Keratinocyte (primary cell): Measurements from ENCODE around the gene ARID3C. TPM values are rescaled to one million over a fixed set of nuclear protein-coding genes. Genes with fewer than 3 reads are reported as not detected.

Experiments used
- DNase-seq: peaks from one replicate; pipeline ENCODE4 v3.0.0-alpha.2; 2011; ENCODE audit warnings: low read depth, missing footprints, low spot score
- FAIRE-seq: peaks from 2 replicates; lab custom pipeline; 2011; peaks lifted over from hg19 to GRCh38; lab: Jason Lieb, UNC
- H2AFZ ChIP-seq: 2 replicates; pipeline ENCODE4 v1.6.0; 2012; ENCODE audit warnings: low read length, control low read depth, inconsistent platforms; ENCODE audit not compliant: control insufficient read depth
- H3K27ac ChIP-seq: 2 replicates; pipeline ENCODE4 v1.5.1; 2011; ENCODE audit warnings: low read length; ENCODE audit not compliant: control insufficient read depth, insufficient read depth
- H3K27me3 ChIP-seq: 3 replicates; pipeline ENCODE4 v1.6.0; 2011; ENCODE audit warnings: low read length; ENCODE audit not compliant: control insufficient read depth, insufficient read depth; ENCODE audit errors: extremely low read depth
- H3K36me3 ChIP-seq, 2 experiments: 2 replicates in 1 of 2; 3 replicates in 1 of 2; pipeline ENCODE4 v1.5.1; 2011; ENCODE audit warnings: low read length in 2 of 2, mild to moderate bottlenecking in 1 of 2; ENCODE audit not compliant: control insufficient read depth in 2 of 2, insufficient read depth in 2 of 2; ENCODE audit errors: extremely low read depth in 1 of 2
- H3K4me1 ChIP-seq: 3 replicates; pipeline ENCODE4 v1.5.1; 2011; ENCODE audit warnings: low read length; ENCODE audit not compliant: control insufficient read depth, insufficient read depth; ENCODE audit errors: extremely low read depth
- H3K4me2 ChIP-seq: 3 replicates; pipeline ENCODE4 v1.6.0; 2011; ENCODE audit warnings: low read depth, low read length; ENCODE audit not compliant: control insufficient read depth, insufficient read depth; ENCODE audit errors: extremely low read depth
- H3K4me3 ChIP-seq, 3 experiments: fragments of 200-600 bp in 1 of 3; sonication (generic) in 1 of 3; 2 replicates in 2 of 3; 3 replicates in 1 of 3; pipeline ENCODE4 v1.5.1; 2011 to 2016; ENCODE audit warnings: low read length in 3 of 3, mild to moderate bottlenecking in 3 of 3, control low read depth in 2 of 3, inconsistent platforms in 1 of 3, low read depth in 1 of 3, mixed read lengths in 1 of 3, mixed run types in 1 of 3, moderate library complexity in 1 of 3; ENCODE audit not compliant: control insufficient read depth in 2 of 3, insufficient read depth in 2 of 3; ENCODE audit errors: extremely low read depth in 1 of 3
- H3K79me2 ChIP-seq: 2 replicates; pipeline ENCODE4 v1.6.0; 2012; ENCODE audit warnings: low read length; ENCODE audit not compliant: control insufficient read depth, insufficient read depth
- H3K9ac ChIP-seq: 3 replicates; pipeline ENCODE4 v1.6.0; 2011; ENCODE audit warnings: low read length; ENCODE audit not compliant: control insufficient read depth, insufficient read depth; ENCODE audit errors: extremely low read depth
- H3K9me1 ChIP-seq: 3 replicates; pipeline ENCODE4 v1.6.0; 2011; ENCODE audit warnings: low read length; ENCODE audit not compliant: control insufficient read depth, insufficient read depth; ENCODE audit errors: extremely low read depth
- H3K9me3 ChIP-seq: 2 replicates; pipeline ENCODE4 v1.5.1; 2012; ENCODE audit warnings: low read depth, low read length; ENCODE audit not compliant: control insufficient read depth
- H4K20me1 ChIP-seq: 3 replicates; pipeline ENCODE4 v1.6.0; 2011; ENCODE audit warnings: low read length; ENCODE audit not compliant: control insufficient read depth, insufficient read depth; ENCODE audit errors: extremely low read depth
- EZH2 ChIP-seq: IDR thresholded peaks from one replicate; pipeline ENCODE4 v1.6.1; 2012; ENCODE audit warnings: inconsistent platforms, mild to moderate bottlenecking, low read length, moderate library complexity
- dilution Hi-C: fragments of 300-500 bp; cut with MboI; formaldehyde crosslinking; loops from one replicate; pipeline ENCODE4 v1.7.0; 2020; ENCODE audit warnings: low sequenced_read_pairs; ENCODE audit not compliant: extremely low pct_ligation_motif_present
- polyA plus RNA-seq, 5 experiments: library from polyadenylated mRNA; depleted of rRNA in 3 of 5; stranded (reverse) in 3 of 5; stranded (forward) in 1 of 5; unstranded in 1 of 5; fragments of >200 nt; gene quantifications; 1 replicate in 1 of 5; 2 replicates in 3 of 5; 3 replicates in 1 of 5; pipeline versions ENCODE4 v1.2.1 to v1.2.3, GENCODE V29; 2011 to 2012; ENCODE audit warnings: missing spikeins in 2 of 5, low read depth in 1 of 5, low replicate concordance in 1 of 5
- TF ChIP-seq, protein P1 (sequence below), 3 experiments: IDR thresholded peaks in 1 of 3; conservative IDR thresholded peaks in 1 of 3; optimal IDR thresholded peaks in 1 of 3; 2 replicates in 2 of 3; 3 replicates in 1 of 3; pipeline versions ENCODE3 to v1.5.1; 2011; ENCODE audit warnings: low read length in 3 of 3, mild to moderate bottlenecking in 3 of 3, moderate library complexity in 2 of 3, control low read depth in 1 of 3, inconsistent platforms in 1 of 3; ENCODE audit not compliant: insufficient read depth in 2 of 3; ENCODE audit errors: extremely low read depth in 1 of 3

The ARID3C gene
- polyA plus RNA-seq, 1 donor (not counting 4 experiments of a cell fraction or from before 2014, with no cell fraction given) = not detected

GRCh38 chr9:34592895-34593601 lies 35.8 kb downstream of the ARID3C start:
- no peak for TF ChIP-seq EZH2
- TF ChIP-seq, protein P1, sequence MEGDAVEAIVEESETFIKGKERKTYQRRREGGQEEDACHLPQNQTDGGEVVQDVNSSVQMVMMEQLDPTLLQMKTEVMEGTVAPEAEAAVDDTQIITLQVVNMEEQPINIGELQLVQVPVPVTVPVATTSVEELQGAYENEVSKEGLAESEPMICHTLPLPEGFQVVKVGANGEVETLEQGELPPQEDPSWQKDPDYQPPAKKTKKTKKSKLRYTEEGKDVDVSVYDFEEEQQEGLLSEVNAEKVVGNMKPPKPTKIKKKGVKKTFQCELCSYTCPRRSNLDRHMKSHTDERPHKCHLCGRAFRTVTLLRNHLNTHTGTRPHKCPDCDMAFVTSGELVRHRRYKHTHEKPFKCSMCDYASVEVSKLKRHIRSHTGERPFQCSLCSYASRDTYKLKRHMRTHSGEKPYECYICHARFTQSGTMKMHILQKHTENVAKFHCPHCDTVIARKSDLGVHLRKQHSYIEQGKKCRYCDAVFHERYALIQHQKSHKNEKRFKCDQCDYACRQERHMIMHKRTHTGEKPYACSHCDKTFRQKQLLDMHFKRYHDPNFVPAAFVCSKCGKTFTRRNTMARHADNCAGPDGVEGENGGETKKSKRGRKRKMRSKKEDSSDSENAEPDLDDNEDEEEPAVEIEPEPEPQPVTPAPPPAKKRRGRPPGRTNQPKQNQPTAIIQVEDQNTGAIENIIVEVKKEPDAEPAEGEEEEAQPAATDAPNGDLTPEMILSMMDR (optimal IDR thresholded peaks at IDR 0.05 in 1 of 3, IDR thresholded peaks at IDR 0.05 in 1 of 3, conservative IDR thresholded peaks at IDR 0.05 in 1 of 3; ENCODE audit: extremely low read depth in 1 of 3, insufficient read depth in 2 of 3, low read length in 3 of 3) = no peak
- no peak for DNase-seq

GRCh38 chr9:34591917-34592866 lies 36.7 kb downstream of the ARID3C start:
- FAIRE-seq = peak; percentile 34
- peaks cover 56% of the 10 kb centered on the region for H3K27me3 ChIP-seq

More at GRCh38 chr9:34592895-34593601, 35.8 kb downstream of the ARID3C start:
- Histone ChIP-seq H3K9ac (no peak overlapping the region), H3K36me3 (no peaks in the 10 kb centered on the region), H3K4me1 (peaks cover 8% of the 10 kb centered on the region), H2AFZ (no peak overlapping the region), H3K4me2 (peak overlapping the region; percentile 55), H3K79me2 (no peaks in the 10 kb centered on the region), H3K9me1 (no peaks in the 10 kb centered on the region), H4K20me1 (no peaks in the 10 kb centered on the region), H3K27ac (no peak overlapping the region), H3K27me3 (peaks cover 47% of the 10 kb centered on the region), H3K4me3 (peak overlapping the region in 1 of 3 experiments; percentile 24), H3K9me3 (no peaks in the 10 kb centered on the region)
- FAIRE-seq = peak; percentile 71
- dilution Hi-C loops = no loop called here

More at GRCh38 chr9:34591917-34592866, 36.7 kb downstream of the ARID3C start:
- no peaks in the 10 kb centered on the region for H4K20me1 ChIP-seq
- H3K4me1 ChIP-seq = peaks cover 8% of the 10 kb centered on the region
- DNase-seq = no peak
- no peaks in the 10 kb centered on the region for H3K36me3 ChIP-seq
- peak overlapping the region in 1 of 3 experiments; percentile 24 for H3K4me3 ChIP-seq
- peak overlapping the region; percentile 58 for H3K4me2 ChIP-seq
- H3K79me2 ChIP-seq = no peaks in the 10 kb centered on the region
- H3K27ac ChIP-seq = no peak overlapping the region
- no peaks in the 10 kb centered on the region for H3K9me1 ChIP-seq
- dilution Hi-C loops = no loop called here
- no peaks in the 10 kb centered on the region for H3K9me3 ChIP-seq
- TF ChIP-seq, protein P1 (optimal IDR thresholded peaks at IDR 0.05 in 1 of 3, IDR thresholded peaks at IDR 0.05 in 1 of 3, conservative IDR thresholded peaks at IDR 0.05 in 1 of 3; ENCODE audit: extremely low read depth in 1 of 3, insufficient read depth in 2 of 3, low read length in 3 of 3) = no peak
- TF ChIP-seq EZH2 = peak; percentile 42
- H3K9ac ChIP-seq = no peak overlapping the region
- no peak overlapping the region for H2AFZ ChIP-seq
